Ishikawa (cell line): ENCODE results near the gene XDH.

Source experiments
- CEBPB ChIP-seq: IDR thresholded peaks from 2 replicates; pipeline ENCODE4 v1.6.1; 2012
- CREB1 ChIP-seq: IDR thresholded peaks from 2 replicates; pipeline ENCODE4 v1.6.1; 2012; ENCODE audit warnings: low read depth
- EGR1 ChIP-seq: IDR thresholded peaks from 2 replicates; pipeline ENCODE4 v1.6.1; 2012
- EP300 ChIP-seq: IDR thresholded peaks from 2 replicates; pipeline ENCODE4 v1.6.1; 2012; ENCODE audit warnings: borderline replicate concordance
- FOXM1 ChIP-seq: IDR thresholded peaks from 2 replicates; pipeline ENCODE4 v1.6.1; 2012; ENCODE audit warnings: low read depth, borderline replicate concordance
- NFIC ChIP-seq: IDR thresholded peaks from 2 replicates; pipeline ENCODE4 v1.6.1; 2012
- RAD21 ChIP-seq: IDR thresholded peaks from 2 replicates; pipeline ENCODE4 v1.6.1; 2012; ENCODE audit warnings: low read depth
- TAF1 ChIP-seq: IDR thresholded peaks from 2 replicates; pipeline ENCODE4 v1.6.1; 2012; ENCODE audit warnings: low read depth, mild to moderate bottlenecking
- TCF12 ChIP-seq: IDR thresholded peaks from 2 replicates; pipeline ENCODE4 v1.6.1; 2012; ENCODE audit warnings: low read depth
- TEAD4 ChIP-seq: IDR thresholded peaks from 2 replicates; pipeline ENCODE4 v1.6.1; 2012
- YY1 ChIP-seq: IDR thresholded peaks from 2 replicates; pipeline ENCODE4 v1.6.1; 2012; ENCODE audit warnings: low read depth
- ZBTB7A ChIP-seq: IDR thresholded peaks from 2 replicates; pipeline ENCODE4 v1.6.1; 2012; ENCODE audit warnings: low read depth
- TF ChIP-seq, protein P1 (sequence below): IDR thresholded peaks from 2 replicates; pipeline ENCODE4 v1.6.1; 2012; ENCODE audit warnings: low read depth, mild to moderate bottlenecking
- TF ChIP-seq, protein P2 (sequence below): IDR thresholded peaks from 2 replicates; pipeline ENCODE4 v1.6.1; 2012
- TF ChIP-seq, protein P3 (sequence below): IDR thresholded peaks from 2 replicates; pipeline ENCODE4 v1.6.1; 2012

Gene XDH

DNA sequence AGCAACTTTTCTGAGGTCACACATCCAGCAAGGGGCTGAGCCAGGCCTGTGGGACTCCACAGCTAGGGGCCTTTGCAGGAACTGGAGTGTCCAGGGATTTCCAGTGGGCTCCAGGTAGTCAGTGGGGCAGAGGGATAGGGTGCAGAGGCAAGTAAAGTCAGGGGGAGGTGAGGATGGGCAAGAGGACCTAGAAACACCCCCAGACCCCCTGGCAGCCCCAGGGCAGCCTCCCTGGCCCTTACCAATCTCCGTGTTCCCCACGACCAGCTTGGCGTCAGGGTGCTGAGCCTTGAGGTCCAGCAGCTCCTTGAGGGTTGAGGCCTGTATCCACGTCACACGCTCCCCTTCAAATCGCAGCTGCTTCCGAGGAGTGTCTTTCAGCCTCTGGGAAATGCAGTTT lies 28.4 kb downstream of the XDH start:
- TF ChIP-seq CEBPB (no peak), EGR1 (no peak), YY1 (no peak), RAD21 (no peak), ZBTB7A (no peak), EP300 (no peak), CREB1 (no peak), TAF1 (no peak), FOXM1 (no peak), TEAD4 (no peak), NFIC (no peak), TCF12 (no peak)
- TF ChIP-seq, protein P1, sequence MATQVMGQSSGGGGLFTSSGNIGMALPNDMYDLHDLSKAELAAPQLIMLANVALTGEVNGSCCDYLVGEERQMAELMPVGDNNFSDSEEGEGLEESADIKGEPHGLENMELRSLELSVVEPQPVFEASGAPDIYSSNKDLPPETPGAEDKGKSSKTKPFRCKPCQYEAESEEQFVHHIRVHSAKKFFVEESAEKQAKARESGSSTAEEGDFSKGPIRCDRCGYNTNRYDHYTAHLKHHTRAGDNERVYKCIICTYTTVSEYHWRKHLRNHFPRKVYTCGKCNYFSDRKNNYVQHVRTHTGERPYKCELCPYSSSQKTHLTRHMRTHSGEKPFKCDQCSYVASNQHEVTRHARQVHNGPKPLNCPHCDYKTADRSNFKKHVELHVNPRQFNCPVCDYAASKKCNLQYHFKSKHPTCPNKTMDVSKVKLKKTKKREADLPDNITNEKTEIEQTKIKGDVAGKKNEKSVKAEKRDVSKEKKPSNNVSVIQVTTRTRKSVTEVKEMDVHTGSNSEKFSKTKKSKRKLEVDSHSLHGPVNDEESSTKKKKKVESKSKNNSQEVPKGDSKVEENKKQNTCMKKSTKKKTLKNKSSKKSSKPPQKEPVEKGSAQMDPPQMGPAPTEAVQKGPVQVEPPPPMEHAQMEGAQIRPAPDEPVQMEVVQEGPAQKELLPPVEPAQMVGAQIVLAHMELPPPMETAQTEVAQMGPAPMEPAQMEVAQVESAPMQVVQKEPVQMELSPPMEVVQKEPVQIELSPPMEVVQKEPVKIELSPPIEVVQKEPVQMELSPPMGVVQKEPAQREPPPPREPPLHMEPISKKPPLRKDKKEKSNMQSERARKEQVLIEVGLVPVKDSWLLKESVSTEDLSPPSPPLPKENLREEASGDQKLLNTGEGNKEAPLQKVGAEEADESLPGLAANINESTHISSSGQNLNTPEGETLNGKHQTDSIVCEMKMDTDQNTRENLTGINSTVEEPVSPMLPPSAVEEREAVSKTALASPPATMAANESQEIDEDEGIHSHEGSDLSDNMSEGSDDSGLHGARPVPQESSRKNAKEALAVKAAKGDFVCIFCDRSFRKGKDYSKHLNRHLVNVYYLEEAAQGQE = no peak
- TF ChIP-seq, protein P2, sequence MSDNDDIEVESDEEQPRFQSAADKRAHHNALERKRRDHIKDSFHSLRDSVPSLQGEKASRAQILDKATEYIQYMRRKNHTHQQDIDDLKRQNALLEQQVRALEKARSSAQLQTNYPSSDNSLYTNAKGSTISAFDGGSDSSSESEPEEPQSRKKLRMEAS = no peak

DNA sequence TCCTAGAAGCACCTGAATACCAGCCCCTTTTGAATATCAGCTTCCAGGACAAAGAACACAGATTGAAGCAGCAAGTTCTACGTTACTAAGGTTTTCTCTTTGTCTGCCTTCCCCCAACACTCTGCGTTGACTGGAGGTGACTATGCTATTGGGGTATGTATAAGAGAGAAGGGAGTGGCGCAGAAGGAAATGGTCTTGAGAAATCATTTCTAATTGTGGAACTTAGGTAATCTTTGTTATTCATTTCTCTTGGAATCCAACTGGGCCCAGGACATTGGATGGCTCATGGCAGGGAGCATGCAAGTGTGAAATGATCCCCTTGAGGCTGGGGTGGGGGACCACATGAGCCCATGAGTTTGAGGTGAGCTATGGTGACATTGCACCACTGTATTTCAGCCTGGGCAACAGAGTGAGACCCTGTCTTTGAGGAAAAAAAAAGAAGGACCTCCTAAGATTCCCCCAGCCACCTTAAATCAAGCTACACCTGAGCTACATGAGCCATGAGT lies 29.7 kb downstream of the XDH start:
- TF ChIP-seq FOXM1 (no peak), ZBTB7A (no peak), TAF1 (no peak), RAD21 (no peak), TCF12 (no peak), NFIC (no peak), EP300 (no peak), TEAD4 (no peak)
- TF ChIP-seq, protein P1 = no peak

DNA sequence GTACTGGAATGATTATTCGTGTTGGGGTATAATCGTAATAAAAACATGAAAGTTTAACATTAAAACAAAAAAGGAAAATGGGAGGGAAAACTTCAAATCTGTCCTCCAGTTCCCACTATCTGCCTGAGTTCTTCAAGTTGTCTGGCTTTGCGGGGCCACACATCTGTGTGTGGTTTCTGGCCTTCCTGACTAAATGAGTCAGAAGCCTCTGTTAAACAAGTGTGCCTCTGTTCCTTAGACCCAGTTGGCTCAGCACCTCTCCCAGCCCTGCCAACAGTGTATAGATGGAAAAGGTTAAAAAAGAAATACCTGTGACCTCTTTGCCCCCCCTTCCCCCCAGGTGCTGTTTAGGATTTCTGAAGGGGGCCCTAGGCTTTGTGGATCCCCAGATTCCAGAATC lies 30.2 kb downstream of the XDH start:
- no peak for TF ChIP-seq NFIC
- TF ChIP-seq, protein P3, sequence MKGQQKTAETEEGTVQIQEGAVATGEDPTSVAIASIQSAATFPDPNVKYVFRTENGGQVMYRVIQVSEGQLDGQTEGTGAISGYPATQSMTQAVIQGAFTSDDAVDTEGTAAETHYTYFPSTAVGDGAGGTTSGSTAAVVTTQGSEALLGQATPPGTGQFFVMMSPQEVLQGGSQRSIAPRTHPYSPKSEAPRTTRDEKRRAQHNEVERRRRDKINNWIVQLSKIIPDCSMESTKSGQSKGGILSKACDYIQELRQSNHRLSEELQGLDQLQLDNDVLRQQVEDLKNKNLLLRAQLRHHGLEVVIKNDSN = no peak
- no peak for TF ChIP-seq CEBPB
- no peak for TF ChIP-seq EGR1
- no peak for TF ChIP-seq TCF12
- no peak for TF ChIP-seq YY1
- TF ChIP-seq, protein P2 = no peak
- TF ChIP-seq FOXM1 = no peak
- no peak for TF ChIP-seq CREB1
- TF ChIP-seq, protein P1 = no peak
- TF ChIP-seq EP300 = no peak
- no peak for TF ChIP-seq RAD21
- TF ChIP-seq TAF1 = no peak
- TF ChIP-seq ZBTB7A = no peak

DNA sequence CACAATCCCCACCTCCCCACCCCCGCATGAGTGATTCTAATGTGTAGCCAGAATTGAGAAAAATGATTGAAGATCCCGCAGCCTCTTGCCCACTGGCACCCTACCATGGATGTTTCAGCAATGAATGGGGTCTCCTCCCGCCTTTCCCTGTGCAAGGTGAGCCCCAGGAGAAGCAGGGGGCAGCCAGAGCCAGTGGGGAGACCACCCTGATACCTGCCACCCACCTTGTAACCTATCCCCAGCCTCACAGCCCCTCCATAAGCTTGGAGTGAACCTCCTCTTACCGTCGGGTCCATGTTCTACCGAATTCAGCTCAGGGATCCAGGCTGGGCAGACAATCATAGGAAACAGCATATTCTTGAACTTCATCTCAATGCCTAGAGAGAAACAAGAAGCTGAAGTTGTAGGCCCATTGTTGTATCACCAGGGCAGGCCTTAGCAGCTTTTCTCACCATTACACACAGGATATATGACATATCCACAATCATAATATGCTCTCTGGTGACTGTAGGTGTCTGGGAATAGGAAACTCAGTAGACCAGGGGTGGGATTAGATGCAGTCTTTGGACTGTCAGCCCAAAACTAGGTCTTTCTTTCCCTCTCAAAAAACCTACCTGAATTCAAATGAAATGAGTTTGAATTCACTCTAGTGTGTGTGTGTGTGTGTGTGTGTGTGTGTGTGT lies 30.9 kb downstream of the XDH start:
- TF ChIP-seq EGR1 (no peak), RAD21 (no peak), ZBTB7A (no peak), YY1 (no peak), TAF1 (no peak), EP300 (no peak)
- TF ChIP-seq, protein P2 = no peak
- TF ChIP-seq, protein P1 = no peak
